PFSK-1 (cell line): ENCODE measurements around the gene DSC2.

Experiments
- FOXP2 ChIP-seq: optimal IDR thresholded peaks from 2 replicates; pipeline ENCODE3; 2011; ENCODE audit warnings: borderline replicate concordance, control low read depth, inconsistent platforms; ENCODE audit not compliant: insufficient read depth; ENCODE audit errors: extremely low read length, extremely low read depth
- POLR2AphosphoS5 ChIP-seq: IDR thresholded peaks from 2 replicates; pipeline ENCODE4 v1.6.1; 2012; ENCODE audit warnings: low read depth, mild to moderate bottlenecking, control low read depth, low read length, moderate library complexity
- REST ChIP-seq, 2 experiments: IDR thresholded peaks; 2 replicates each; pipeline versions ENCODE4 v1.6.1 to v1.8.0; 2011 to 2012; ENCODE audit warnings: low read depth in 2 of 2, low read length in 2 of 2, control low read depth in 1 of 2, inconsistent platforms in 1 of 2, mild to moderate bottlenecking in 1 of 2, moderate library complexity in 1 of 2; ENCODE audit not compliant: insufficient read depth in 1 of 2
- SIN3A ChIP-seq: IDR thresholded peaks from 2 replicates; pipeline ENCODE4 v1.6.1; 2012; ENCODE audit warnings: mild to moderate bottlenecking, low read length, moderate library complexity, borderline replicate concordance; ENCODE audit not compliant: insufficient read depth
- TAF1 ChIP-seq: IDR thresholded peaks from 2 replicates; pipeline ENCODE4 v1.6.1; 2012; ENCODE audit warnings: low read length, control low read depth, borderline replicate concordance; ENCODE audit not compliant: insufficient read depth

The DSC2 gene

GRCh38 chr18:31138709-31139108 is 36.5 kb upstream of the DSC2 start:
- TF ChIP-seq SIN3A (no peak), TAF1 (no peak), REST (IDR thresholded peaks at IDR 0.05; ENCODE audit: insufficient read depth in 1 of 2, low read depth in 2 of 2, low read length in 2 of 2) (no peak), FOXP2 (no peak), POLR2AphosphoS5 (no peak)

- TF ChIP-seq POLR2AphosphoS5 (no peak), REST (IDR thresholded peaks at IDR 0.05; ENCODE audit: insufficient read depth in 1 of 2, low read depth in 2 of 2, low read length in 2 of 2) (no peak)
These were observed 32.8 kb upstream of the DSC2 start for GRCh38 chr18:31134988-31135529.

- TF ChIP-seq REST (IDR thresholded peaks at IDR 0.05; ENCODE audit: insufficient read depth in 1 of 2, low read depth in 2 of 2, low read length in 2 of 2) (no peak), SIN3A (no peak), TAF1 (no peak), POLR2AphosphoS5 (no peak), FOXP2 (no peak)
These were observed 27.3 kb upstream of the DSC2 start for GRCh38 chr18:31129398-31130115.

- TF ChIP-seq SIN3A (no peak), REST (IDR thresholded peaks at IDR 0.05; ENCODE audit: insufficient read depth in 1 of 2, low read depth in 2 of 2, low read length in 2 of 2) (no peak), FOXP2 (no peak), TAF1 (no peak), POLR2AphosphoS5 (no peak)
These were observed 23.7 kb upstream of the DSC2 start for GRCh38 chr18:31125878-31126277.

- TF ChIP-seq TAF1 (no peak), FOXP2 (no peak), POLR2AphosphoS5 (no peak), SIN3A (no peak), REST (IDR thresholded peaks at IDR 0.05; ENCODE audit: insufficient read depth in 1 of 2, low read depth in 2 of 2, low read length in 2 of 2) (no peak)
These were observed 18.4 kb upstream of the DSC2 start for GRCh38 chr18:31120594-31120993.
